OCI-LY1 (cell line): Measurements from ENCODE around the gene ARHGEF4.

Experiments used
- H2AFZ ChIP-seq: fragments of 200-600 bp; sonication (generic), shearing (Covaris generic); 2 replicates; pipeline ENCODE4 v1.6.0; 2014; ENCODE audit warnings: antibody characterized with exemption, mild to moderate bottlenecking, low read length
- H3F3A ChIP-seq: fragments of 200-600 bp; sonication (generic), shearing (Covaris generic); 2 replicates; pipeline ENCODE4 v1.6.0; 2014; ENCODE audit warnings: mild to moderate bottlenecking, antibody characterized with exemption, low read length, moderate library complexity; ENCODE audit not compliant: insufficient read depth
- H3K27ac ChIP-seq: fragments of 200-600 bp; sonication (generic); 2 replicates; pipeline ENCODE4 v1.5.1; 2014; ENCODE audit warnings: low read length, mixed run types, mild to moderate bottlenecking, low read depth; ENCODE audit not compliant: poor library complexity, severe bottlenecking
- H3K27me3 ChIP-seq: fragments of 200-600 bp; sonication (generic); 2 replicates; pipeline ENCODE4 v1.6.0; 2014; ENCODE audit warnings: antibody characterized with exemption, mild to moderate bottlenecking, low read length, moderate library complexity; ENCODE audit not compliant: insufficient read depth
- H3K36me3 ChIP-seq: fragments of 200-600 bp; sonication (generic); 2 replicates; pipeline ENCODE4 v1.6.1; 2014; ENCODE audit warnings: mild to moderate bottlenecking, antibody characterized with exemption, low read length, moderate library complexity, mixed read lengths; ENCODE audit not compliant: insufficient read depth
- H3K4me1 ChIP-seq: fragments of 200-600 bp; sonication (generic); 2 replicates; pipeline ENCODE4 v1.5.1; 2014; ENCODE audit warnings: mild to moderate bottlenecking, low read length, moderate library complexity; ENCODE audit not compliant: insufficient read depth, severe bottlenecking
- H3K4me2 ChIP-seq: fragments of 200-600 bp; sonication (generic), shearing (Covaris generic); 2 replicates; pipeline ENCODE4 v1.6.1; 2014; ENCODE audit warnings: low read length
- H3K4me3 ChIP-seq: fragments of 200-600 bp; sonication (generic); 2 replicates; pipeline ENCODE4 v1.5.1; 2014; ENCODE audit warnings: low read length, low read depth, mild to moderate bottlenecking, mixed read lengths; ENCODE audit not compliant: poor library complexity, severe bottlenecking
- H3K79me2 ChIP-seq: fragments of 200-600 bp; shearing (Covaris generic); 2 replicates; pipeline ENCODE4 v1.6.1; 2016; ENCODE audit warnings: mixed run types, low read length, mixed read lengths; ENCODE audit not compliant: insufficient read depth
- H3K9ac ChIP-seq: fragments of 200-600 bp; sonication (generic), shearing (Covaris generic); 2 replicates; pipeline ENCODE4 v1.6.1; 2014; ENCODE audit warnings: mild to moderate bottlenecking, low read length, mixed read lengths
- H3K9me2 ChIP-seq: fragments of 200-600 bp; sonication (generic), shearing (Covaris generic); 2 replicates; pipeline ENCODE4 v1.6.1; 2014; ENCODE audit warnings: low read depth, mild to moderate bottlenecking, low read length, mixed read lengths
- H3K9me3 ChIP-seq: fragments of 200-600 bp; shearing (Covaris generic); 2 replicates; pipeline ENCODE4 v1.6.1; 2014; ENCODE audit warnings: low read length, mixed read lengths
- H4K20me1 ChIP-seq: fragments of 200-600 bp; sonication (generic), shearing (Covaris generic); 2 replicates; pipeline ENCODE4 v1.6.0; 2016; ENCODE audit warnings: mild to moderate bottlenecking, low read length; ENCODE audit not compliant: insufficient read depth
- EZH2 ChIP-seq: fragments of 200-600 bp; sonication (generic), shearing (Covaris generic); IDR thresholded peaks from 2 replicates; pipeline ENCODE4 v1.8.0; 2017; ENCODE audit warnings: borderline replicate concordance, mixed run types, mild to moderate bottlenecking, antibody characterized with exemption, low read length, moderate library complexity, mixed read lengths
- TF ChIP-seq, protein P1 (sequence below): fragments of 200-600 bp; sonication (generic), shearing (Covaris generic); IDR thresholded peaks from 2 replicates; pipeline ENCODE4 v1.5.1; 2017; ENCODE audit warnings: mild to moderate bottlenecking, antibody characterized with exemption, low read length, moderate library complexity, mixed read lengths

The ARHGEF4 gene

DNA sequence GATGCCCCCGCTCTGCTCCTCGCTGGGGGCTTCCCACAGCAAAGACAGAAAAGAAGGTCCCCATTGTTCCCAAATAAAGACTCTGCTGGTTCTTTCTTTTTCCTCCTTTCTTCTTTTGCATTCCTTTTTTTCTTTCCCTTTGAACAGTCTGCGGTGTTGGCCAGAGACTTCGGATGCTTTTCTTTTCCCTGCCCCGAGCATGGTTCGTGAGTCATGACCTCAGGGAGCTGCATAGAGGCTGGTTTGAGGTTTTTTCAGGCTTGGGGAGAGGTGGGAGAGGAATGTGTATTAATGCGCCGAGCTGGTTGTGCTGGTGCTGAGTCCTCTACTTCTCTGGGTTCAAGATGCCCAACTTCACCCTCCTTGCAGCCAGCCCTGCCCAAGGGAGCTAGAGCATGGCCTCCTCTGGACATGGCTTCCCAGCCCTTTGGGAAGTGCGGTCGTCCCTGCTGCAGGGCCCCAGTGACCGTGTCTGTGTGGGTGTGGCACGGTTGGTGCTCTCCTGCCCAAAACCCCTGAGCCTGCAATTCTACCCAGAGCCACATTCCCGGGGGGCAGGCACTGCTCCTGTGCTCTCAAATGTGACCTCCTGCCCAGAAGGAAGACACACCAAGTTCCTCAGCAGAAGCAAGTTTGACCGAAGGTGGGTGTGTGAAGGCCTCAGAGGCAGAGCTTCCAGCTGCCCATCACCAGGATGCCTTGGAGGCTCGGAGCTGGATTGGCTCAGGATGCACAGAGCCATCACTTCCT lies 9.0 kb upstream of the ARHGEF4 start:
- Histone ChIP-seq H3K4me1 (no peaks in the 10 kb centered on the region), H3K4me3 (no peak overlapping the region), H3F3A (no peaks in the 10 kb centered on the region), H3K36me3 (no peaks in the 10 kb centered on the region), H3K9me2 (no peaks in the 10 kb centered on the region), H3K27ac (no peak overlapping the region), H3K9me3 (no peaks in the 10 kb centered on the region), H3K4me2 (no peak overlapping the region), H3K27me3 (peaks cover 4% of the 10 kb centered on the region; the same call in 1 of the 2 replicates), H4K20me1 (no peaks in the 10 kb centered on the region), H3K79me2 (no peaks in the 10 kb centered on the region), H2AFZ (no peak overlapping the region), H3K9ac (no peak overlapping the region)
- TF ChIP-seq EZH2 = no peak
- TF ChIP-seq, protein P1, sequence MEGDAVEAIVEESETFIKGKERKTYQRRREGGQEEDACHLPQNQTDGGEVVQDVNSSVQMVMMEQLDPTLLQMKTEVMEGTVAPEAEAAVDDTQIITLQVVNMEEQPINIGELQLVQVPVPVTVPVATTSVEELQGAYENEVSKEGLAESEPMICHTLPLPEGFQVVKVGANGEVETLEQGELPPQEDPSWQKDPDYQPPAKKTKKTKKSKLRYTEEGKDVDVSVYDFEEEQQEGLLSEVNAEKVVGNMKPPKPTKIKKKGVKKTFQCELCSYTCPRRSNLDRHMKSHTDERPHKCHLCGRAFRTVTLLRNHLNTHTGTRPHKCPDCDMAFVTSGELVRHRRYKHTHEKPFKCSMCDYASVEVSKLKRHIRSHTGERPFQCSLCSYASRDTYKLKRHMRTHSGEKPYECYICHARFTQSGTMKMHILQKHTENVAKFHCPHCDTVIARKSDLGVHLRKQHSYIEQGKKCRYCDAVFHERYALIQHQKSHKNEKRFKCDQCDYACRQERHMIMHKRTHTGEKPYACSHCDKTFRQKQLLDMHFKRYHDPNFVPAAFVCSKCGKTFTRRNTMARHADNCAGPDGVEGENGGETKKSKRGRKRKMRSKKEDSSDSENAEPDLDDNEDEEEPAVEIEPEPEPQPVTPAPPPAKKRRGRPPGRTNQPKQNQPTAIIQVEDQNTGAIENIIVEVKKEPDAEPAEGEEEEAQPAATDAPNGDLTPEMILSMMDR = no peak

DNA sequence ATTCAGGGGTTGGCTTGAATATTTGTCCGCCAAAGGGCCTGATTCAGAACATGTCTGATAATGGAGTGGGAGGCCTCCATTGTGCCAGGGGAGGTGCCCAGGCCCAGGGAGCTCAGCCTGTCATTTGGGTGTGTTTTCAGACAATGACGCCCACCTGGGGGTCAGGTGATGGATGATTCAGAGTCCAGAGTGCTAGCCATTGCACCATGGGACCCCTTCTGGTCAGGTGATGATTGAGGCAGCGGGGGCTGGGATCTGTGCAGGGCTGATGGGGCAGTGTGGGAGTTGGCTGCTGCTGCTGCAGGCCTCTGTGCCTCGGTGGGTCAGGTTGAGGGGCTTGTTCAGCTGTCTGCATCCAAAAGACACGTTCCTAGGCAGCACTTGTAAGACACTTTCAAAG lies 8.3 kb upstream of the ARHGEF4 start:
- Histone ChIP-seq H2AFZ (no peak overlapping the region), H3K9me2 (no peaks in the 10 kb centered on the region), H3K9me3 (no peaks in the 10 kb centered on the region), H3K4me2 (no peak overlapping the region), H3K27ac (no peak overlapping the region), H3K27me3 (peaks cover 4% of the 10 kb centered on the region; the same call in 1 of the 2 replicates), H3F3A (no peaks in the 10 kb centered on the region), H3K36me3 (no peaks in the 10 kb centered on the region), H3K4me1 (no peaks in the 10 kb centered on the region), H3K9ac (no peak overlapping the region), H4K20me1 (no peaks in the 10 kb centered on the region), H3K4me3 (no peak overlapping the region), H3K79me2 (no peaks in the 10 kb centered on the region)
- TF ChIP-seq, protein P1 = no peak
- no peak for TF ChIP-seq EZH2

DNA sequence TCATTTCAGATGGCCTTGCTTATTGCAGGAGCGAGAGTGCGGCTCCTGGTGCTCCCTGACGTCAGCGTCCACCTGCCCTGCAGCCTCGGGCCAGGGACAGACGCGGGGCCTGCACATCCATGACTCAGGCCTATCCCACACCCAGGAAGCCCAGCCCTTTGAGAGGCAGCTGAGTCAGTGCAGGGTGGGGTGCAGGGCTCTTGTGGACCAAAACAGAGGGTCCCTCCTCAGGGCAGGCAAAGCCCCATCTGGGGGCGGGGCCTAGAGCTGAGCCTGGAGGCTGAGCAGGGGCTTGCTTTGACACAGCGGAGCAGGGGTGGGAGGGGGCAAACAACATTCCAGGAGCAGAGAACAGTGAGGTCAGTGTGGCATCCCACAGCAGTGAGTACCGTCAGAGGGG lies 7.7 kb upstream of the ARHGEF4 start:
- Histone ChIP-seq H3K79me2 (no peaks in the 10 kb centered on the region), H3K4me2 (no peak overlapping the region), H3K36me3 (no peaks in the 10 kb centered on the region), H3K4me1 (no peaks in the 10 kb centered on the region), H3K9ac (no peak overlapping the region), H2AFZ (no peak overlapping the region), H3K27ac (no peak overlapping the region), H3K9me2 (no peaks in the 10 kb centered on the region), H4K20me1 (no peaks in the 10 kb centered on the region), H3K4me3 (no peak overlapping the region), H3K9me3 (no peaks in the 10 kb centered on the region), H3K27me3 (peaks cover 2% of the 10 kb centered on the region; the same call in 1 of the 2 replicates), H3F3A (no peaks in the 10 kb centered on the region)
- no peak for TF ChIP-seq EZH2
- TF ChIP-seq, protein P1 = no peak
